GM18868 (cell line): Measurements from ENCODE around the gene SCLT1.
"Not testable (repeated sequence)": the region's sequence is repeated elsewhere in the genome, so short reads cannot be mapped to it uniquely, and the experiment has no call there.

Source experiments
- ATAC-seq: cut with Tn5 transposase; IDR thresholded peaks from one replicate; pipeline ENCODE4 v1.9.1; 2021; ENCODE audit warnings: mild to moderate bottlenecking, moderate library complexity; ENCODE audit not compliant: unreplicated experiment

SCLT1 gene

GRCh38 chr4:129093191-129093920 lies at the start of gene SCLT1:
SCLT1 (minus strand) TSS chr4:129093539; CDS start chr4:129093103, 436 bp downstream.
- peak; percentile 88 for ATAC-seq

GRCh38 chr4:129140521-129140920 lies 47.2 kb upstream of the SCLT1 start:
- ATAC-seq = no peak

- ATAC-seq = no peak
Observed at GRCh38 chr4:129138810-129139496, 45.6 kb upstream of the SCLT1 start.

DNA sequence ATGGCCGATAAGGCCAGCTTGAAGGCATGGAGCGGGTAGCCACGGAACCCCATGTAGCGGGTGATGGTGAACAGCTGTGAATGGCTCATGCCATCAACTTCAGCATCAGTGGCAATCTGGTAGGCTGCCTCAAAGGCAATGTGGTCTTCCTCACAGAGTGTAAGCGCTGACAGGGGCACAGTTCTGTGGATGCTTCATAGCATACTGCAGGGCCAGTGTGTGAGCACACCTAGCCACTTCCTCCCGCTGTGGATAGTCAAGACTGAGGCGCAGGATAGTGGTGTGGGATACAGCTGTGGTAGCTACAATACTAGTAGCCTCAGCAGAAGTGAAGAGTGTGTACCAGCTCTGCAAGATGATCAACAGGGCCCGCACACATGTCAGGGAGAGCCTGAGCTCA lies 43.1 kb upstream of the SCLT1 start:
- ATAC-seq = no peak

DNA sequence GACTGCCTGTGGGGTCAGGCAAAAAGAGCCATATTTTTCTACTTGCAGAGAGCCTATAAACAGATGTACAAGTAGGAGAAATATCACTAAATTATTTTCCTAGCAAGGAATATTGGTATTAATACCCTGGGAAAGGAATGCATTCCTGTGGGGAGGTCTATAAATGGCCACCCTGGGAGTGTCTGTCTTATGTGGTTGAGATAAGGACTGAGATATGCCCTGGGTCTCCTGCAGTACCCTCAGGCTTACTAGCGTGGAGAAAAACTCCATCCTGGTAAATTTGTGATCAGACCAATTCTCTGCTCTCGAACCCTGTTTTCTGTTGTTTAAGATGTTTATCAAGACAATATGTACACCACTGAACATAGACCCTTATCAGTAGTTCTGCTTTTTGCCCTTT lies 38.0 kb upstream of the SCLT1 start:
- ATAC-seq = no peak

DNA sequence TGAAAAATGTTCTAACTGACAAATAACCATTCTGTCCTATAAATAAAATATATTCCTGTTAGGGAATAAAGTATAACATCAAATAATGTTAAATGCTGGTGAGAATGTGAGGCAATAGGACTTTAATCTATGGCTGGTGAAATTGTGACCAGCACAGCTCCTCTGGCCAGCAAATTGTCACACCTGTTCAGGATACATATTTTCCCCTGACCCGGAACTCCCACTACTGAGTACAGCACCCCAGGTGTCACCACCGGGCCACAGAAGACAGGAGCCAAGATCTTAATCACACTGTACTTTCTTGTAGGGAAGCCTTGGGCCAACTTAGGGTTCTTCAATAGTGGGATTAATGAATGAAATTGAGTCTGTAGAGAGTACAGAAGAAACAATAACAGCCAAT lies 35.8 kb upstream of the SCLT1 start:
- ATAC-seq = no peak

- ATAC-seq = not testable (repeated sequence)
Observed at GRCh38 chr4:129126614-129127013, 33.3 kb upstream of the SCLT1 start.

DNA sequence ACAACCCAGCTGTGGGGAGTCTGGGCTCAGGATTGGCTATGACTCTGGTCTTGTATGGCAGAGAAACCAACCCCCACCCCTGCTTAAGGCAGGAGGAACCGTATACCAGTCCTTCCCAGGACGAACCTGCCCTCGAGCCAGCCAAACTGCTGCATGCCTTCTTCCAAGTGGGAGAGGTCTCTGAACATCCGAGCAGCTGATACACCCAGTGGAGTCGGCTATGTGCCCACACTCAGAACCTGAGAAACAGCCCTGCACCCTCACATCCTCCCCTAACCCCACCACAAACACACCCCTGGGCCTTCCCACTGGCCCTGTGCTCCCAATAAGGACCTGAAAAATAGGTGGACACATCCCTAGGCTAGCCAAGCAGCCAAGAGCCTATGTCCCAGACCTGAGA lies 24.4 kb upstream of the SCLT1 start:
- no peak for ATAC-seq

- ATAC-seq = no peak
Observed at GRCh38 chr4:129113919-129114318, 20.6 kb upstream of the SCLT1 start.

- no peak for ATAC-seq
Observed at GRCh38 chr4:129113434-129113833, 20.1 kb upstream of the SCLT1 start.

DNA sequence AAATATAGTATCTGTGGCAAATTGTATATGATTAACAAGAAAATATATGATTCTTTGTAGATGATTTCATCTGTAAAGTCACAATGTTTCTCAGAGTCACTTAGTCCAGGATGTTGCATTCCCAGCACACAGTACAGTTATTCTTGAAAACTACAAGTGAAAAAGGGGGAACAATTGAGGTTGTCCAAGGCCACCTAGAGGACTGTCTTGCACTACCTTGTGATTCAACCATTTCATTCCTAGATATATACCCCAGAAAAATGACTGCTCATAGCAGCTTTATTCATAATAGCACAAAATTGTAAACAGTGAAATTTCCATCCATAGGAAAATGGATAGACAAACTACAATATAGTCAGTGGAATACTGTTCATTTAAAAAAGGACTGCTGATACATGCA lies 18.6 kb upstream of the SCLT1 start:
- no peak for ATAC-seq

- ATAC-seq = no peak
Observed at GRCh38 chr4:129110931-129111330, 17.6 kb upstream of the SCLT1 start.

GRCh38 chr4:129109965-129110824 lies 16.9 kb upstream of the SCLT1 start:
- no peak for ATAC-seq

GRCh38 chr4:129098531-129099001 lies 5.2 kb upstream of the SCLT1 start:
- no peak for ATAC-seq

DNA sequence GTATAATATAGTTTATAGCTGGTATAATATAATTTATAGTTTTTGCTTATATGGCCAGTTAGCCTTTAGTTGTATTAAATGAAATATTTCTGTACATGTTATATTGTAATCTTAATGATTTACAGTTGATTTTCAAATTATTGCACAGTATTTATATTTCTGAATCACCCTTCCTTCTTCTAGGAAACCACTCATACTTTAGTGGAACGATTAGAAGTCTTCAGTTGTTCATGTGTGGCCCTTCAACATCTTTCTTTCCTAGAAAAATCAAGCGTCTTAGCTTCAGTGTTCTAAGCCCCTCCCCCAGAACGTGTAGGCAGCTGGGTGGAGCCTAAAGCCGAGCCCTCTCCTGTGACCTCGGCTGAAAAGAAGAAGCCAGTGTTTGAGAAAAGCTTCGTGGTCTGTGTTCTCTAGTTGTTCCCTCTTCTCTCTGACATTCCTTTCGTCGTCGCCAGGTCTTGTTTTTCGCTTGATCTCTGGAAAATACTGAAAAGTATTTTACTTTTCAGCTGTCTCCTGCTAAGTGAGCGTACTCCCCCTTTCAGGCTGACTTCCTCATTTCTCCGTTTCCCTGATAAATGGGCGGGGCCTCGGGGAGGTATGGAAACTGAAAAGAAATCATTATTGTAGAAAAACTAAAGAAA lies 2.6 kb upstream of the SCLT1 start, which contains the start of gene C4orf33:
TSS of gene C4orf33 (plus strand) at position 342 of the 644 bp plus-strand sequence. CDS start 6,459 bp downstream, outside the sequence.
- ATAC-seq = peak; percentile 47

DNA sequence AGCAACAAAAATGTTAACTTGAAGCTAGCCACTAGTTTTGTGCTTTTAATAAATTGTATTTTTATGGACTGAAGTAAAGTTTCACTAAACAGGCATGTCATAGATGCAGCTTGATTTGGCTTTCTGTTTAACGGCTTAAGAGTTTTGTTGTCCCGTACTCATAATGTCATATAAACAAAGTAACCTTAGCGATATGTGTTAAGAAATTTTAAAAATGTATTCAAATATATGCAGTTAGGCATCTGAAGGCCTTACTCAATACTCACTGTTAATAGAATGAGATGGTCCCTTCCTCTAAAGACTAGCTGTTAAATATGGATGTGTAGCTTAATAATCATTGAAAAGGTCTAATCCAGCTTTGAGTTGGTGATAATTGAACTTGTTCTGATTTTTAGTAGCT lies 1.0 kb upstream of the SCLT1 start:
- ATAC-seq = no peak

GRCh38 chr4:129092631-129093190 lies 628 bp downstream of the SCLT1 start:
- no peak for ATAC-seq

DNA sequence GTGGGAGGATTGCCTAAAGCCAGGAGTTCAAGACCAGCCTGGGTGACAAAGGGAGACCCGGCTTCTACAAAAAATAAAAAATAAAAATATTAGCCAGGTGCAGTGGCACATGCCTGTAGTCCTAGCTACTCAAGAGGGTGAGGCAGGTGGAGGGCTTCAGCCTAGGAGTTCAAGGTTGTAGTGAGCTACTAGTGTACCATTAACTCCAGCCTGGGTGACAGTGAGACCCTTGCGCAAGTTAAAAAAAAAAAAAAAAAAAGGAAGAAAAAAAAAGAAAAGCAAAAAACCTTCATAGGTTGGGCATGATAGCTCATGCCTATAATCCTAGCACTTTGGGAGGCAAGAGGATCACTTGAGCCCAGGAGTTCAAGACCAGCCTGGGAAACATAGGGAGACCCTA lies 5.8 kb downstream of the SCLT1 start:
- no peak for ATAC-seq

GRCh38 chr4:129085472-129085871 lies 7.9 kb downstream of the SCLT1 start:
- ATAC-seq = no peak

DNA sequence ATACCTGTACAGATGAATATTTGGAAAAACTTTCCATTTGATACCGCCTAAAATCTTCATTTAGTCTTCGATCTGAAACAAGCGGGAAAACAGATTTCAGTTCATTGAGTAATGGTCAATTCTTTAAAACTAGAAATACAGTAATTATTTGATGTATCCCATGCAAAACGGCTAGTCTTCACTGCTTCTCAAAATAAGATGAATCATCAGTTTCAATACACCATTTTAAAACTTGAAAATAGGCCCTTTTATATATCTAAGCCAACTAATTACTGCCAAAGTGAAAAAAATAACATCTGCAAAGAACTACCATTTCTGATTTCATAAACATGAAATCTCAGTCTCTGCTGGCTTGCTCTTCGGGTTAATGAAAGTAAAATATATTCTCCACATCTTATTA lies 11.0 kb downstream of the SCLT1 start:
- ATAC-seq = no peak
